Lower leg skin (tissue), 4 donors: ENCODE data around the gene CIB4. TPM values are rescaled to one million over a fixed set of nuclear protein-coding genes. Genes with fewer than 3 reads are reported as not detected.
A peak's percentile ranks its signal among the peaks of the same experiment; 100 is the strongest.

Experiments
- DNase-seq, 2 donors: peaks; one replicate each; pipeline ENCODE4 v3.0.0-alpha.2; 2019; ENCODE audit warnings: low spot score in 2 of 2
- H3K4me3 ChIP-seq: fragments of 200-600 bp; sonication (generic); 2 replicates; pipeline ENCODE4 v1.5.1; 2017; ENCODE audit warnings: mild to moderate bottlenecking, low read depth; ENCODE audit not compliant: poor library complexity, severe bottlenecking
- POLR2A ChIP-seq, 2 donors: fragments of 450-650 bp; IDR thresholded peaks; one replicate each; pipeline ENCODE4 v1.6.1; 2016 to 2017; ENCODE audit warnings: antibody characterized with exemption in 2 of 2, mild to moderate bottlenecking in 1 of 2, moderate library complexity in 1 of 2
- WGBS, 2 donors: methylation state at CpG; one replicate each; pipeline ENCODE4 v1.1.5; 2018; 5-methylcytosine and 5-hydroxymethylcytosine counted together
- intact Hi-C: fragments of 100-400 bp; cut with DNase I; formaldehyde crosslinking; loops from one replicate; pipeline ENCODE4 v1.15.0; 2023; ENCODE audit warnings: low total_unique reads
- total RNA-seq, 4 donors: library from RNA; depleted of rRNA; stranded (reverse); fragments of >200 nt; gene quantifications; one replicate each; pipeline ENCODE4 v1.1.0, GENCODE V29; 2016
- TF ChIP-seq, protein P1 (sequence below), 3 donors: fragments of 450-650 bp; IDR thresholded peaks; one replicate each; pipeline ENCODE4 v1.5.1; 2016; ENCODE audit warnings: antibody characterized with exemption in 3 of 3, mild to moderate bottlenecking in 3 of 3, moderate library complexity in 2 of 3

Gene CIB4
- total RNA-seq, 4 donors from 2014 or later: not detected

DNA sequence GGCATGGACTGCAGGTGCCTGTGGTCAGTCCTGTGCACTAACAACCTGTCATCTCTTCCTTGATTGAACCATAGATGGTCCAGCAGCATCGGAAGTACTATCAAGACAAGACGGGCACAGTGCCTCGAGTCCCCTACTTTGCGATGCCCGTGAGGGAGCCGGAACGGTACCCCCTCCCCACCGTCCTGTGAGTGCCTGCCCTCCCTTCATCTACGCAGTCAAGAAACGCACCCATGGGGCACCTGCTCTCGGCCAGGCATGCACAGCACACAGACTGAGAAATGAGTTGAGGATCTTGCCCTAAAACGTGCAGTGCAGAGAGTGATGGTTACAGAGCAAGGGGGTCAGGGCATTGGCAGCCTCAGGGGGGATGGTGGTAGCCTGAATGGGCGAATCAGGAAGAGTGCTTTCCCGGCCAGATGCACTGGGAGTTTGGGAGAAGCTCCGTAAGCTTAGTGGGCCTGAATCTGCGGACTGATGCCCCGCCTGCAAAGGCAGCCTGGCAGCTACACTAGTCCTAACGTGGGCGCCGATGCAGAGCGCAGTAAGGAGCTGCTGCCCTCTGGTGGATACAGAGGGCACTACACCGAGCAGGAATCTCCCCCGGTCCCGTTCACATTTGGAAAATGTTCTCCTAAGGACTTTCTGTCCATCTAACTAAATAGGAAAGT lies 63.6 kb downstream of the CIB4 start:
- 40 to 50% methylated on average over 18 to 24 of the region's 24 CpGs for WGBS, 2 donors
- DNase-seq: peak; percentile 44 to 93
- TF ChIP-seq, protein P1, sequence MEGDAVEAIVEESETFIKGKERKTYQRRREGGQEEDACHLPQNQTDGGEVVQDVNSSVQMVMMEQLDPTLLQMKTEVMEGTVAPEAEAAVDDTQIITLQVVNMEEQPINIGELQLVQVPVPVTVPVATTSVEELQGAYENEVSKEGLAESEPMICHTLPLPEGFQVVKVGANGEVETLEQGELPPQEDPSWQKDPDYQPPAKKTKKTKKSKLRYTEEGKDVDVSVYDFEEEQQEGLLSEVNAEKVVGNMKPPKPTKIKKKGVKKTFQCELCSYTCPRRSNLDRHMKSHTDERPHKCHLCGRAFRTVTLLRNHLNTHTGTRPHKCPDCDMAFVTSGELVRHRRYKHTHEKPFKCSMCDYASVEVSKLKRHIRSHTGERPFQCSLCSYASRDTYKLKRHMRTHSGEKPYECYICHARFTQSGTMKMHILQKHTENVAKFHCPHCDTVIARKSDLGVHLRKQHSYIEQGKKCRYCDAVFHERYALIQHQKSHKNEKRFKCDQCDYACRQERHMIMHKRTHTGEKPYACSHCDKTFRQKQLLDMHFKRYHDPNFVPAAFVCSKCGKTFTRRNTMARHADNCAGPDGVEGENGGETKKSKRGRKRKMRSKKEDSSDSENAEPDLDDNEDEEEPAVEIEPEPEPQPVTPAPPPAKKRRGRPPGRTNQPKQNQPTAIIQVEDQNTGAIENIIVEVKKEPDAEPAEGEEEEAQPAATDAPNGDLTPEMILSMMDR (IDR thresholded peaks at IDR 0.05): peak in 2 of 3 donors; percentile 34 to 82
- no peak for TF ChIP-seq POLR2A (IDR thresholded peaks at IDR 0.05)
- no peak overlapping the region for H3K4me3 ChIP-seq
- intact Hi-C loops: loop anchor here (10.0 kb wide), 1 partner anchor 623 kb away; no protein-coding TSS in a partner anchor

DNA sequence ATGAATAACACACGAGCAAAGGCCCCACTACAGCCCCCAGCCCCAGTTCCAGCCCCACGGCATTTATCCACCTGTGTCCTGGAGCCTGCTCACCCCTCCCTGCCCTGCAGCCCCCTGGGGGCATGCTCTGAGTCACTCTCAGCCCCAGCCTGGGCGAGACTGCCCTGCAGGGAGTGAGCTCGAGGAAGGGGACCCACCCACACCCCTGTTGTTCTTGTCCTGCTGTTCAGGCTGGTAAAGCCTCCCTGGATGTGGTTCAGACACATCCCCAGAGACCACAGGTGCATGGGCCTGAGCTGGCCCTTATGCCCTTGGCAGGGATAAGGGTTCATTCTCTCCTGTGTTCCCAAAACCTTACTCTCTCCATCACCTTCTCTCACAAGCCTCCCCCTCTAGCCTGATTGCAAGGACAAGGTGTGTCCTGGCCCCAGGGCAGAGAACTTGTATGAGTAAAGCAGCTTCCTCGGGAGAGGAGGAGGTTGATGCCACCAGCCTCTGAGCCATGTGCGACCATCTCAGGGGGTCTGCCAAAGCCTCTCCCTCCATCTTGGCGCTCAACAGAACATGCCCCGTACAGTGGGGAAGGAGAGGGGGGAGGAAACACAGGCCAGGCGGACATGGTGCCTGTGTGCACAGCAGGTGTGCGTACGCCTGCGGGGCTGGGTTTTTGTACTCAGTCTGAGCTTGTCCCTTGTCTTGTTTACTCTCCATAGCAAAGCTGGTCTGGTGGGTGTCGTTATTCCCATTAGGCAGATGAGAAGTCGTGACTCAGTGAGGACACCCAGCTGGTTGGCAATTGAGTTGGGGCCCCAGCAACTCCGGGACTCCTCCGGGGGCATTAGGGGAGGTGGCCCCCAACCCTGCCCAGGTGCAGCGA lies 64.4 kb downstream of the CIB4 start:
- intact Hi-C loops: loop anchor here (10.0 kb wide), 1 partner anchor 622 kb away; no protein-coding TSS in a partner anchor
- WGBS, 2 donors: 44 to 58% methylated on average over 17 of the region's 17 CpGs

DNA sequence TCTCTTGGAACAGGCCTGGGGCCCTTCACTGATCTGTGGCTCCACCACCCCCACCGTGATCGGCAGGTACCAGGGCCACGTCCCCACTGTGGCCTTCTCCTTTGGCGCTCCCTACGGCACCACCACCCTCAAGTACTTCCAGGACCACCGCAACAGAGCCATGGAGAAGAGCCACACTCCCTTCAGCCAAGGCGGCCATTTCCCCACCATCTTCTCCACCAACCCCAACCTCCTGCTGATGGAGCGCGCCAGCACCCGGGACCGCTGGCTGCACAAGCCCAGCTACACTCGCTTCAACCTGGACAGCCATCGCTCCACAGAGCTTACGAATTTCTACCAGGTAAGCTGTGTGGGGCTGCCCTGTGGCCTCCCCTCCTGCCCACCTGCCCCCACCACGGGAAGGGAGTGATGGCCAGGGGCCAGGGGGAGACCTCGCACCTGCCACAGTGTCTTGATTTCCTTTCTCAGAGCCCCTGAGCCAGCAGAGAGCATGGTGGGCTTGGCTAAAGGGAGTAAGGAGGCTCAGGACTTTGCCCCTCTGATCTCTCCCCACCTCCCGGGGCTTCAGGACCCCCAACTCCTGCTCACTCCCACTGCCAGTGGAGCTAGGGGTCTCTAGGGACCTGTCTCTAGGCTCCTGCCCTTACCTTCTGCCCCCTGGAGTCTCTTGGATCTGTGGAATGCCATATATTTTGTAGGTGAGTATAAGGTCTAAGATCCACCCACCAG lies 65.2 kb downstream of the CIB4 start:
- TF ChIP-seq POLR2A (IDR thresholded peaks at IDR 0.05): no peak
- TF ChIP-seq, protein P1 (IDR thresholded peaks at IDR 0.05): no peak
- no peak overlapping the region for H3K4me3 ChIP-seq
- DNase-seq: no peak
- intact Hi-C loops: loop anchor here (10.0 kb wide), 1 partner anchor 621 kb away; no protein-coding TSS in a partner anchor
- WGBS, 2 donors: 89 to 91% methylated on average over 17 of the region's 17 CpGs

More for the DNA sequence above, 64.4 kb downstream of the CIB4 start:
- DNase-seq: no peak
- no peak overlapping the region for H3K4me3 ChIP-seq
- TF ChIP-seq, protein P1 (IDR thresholded peaks at IDR 0.05): no peak
- TF ChIP-seq POLR2A (IDR thresholded peaks at IDR 0.05): no peak

DNA sequence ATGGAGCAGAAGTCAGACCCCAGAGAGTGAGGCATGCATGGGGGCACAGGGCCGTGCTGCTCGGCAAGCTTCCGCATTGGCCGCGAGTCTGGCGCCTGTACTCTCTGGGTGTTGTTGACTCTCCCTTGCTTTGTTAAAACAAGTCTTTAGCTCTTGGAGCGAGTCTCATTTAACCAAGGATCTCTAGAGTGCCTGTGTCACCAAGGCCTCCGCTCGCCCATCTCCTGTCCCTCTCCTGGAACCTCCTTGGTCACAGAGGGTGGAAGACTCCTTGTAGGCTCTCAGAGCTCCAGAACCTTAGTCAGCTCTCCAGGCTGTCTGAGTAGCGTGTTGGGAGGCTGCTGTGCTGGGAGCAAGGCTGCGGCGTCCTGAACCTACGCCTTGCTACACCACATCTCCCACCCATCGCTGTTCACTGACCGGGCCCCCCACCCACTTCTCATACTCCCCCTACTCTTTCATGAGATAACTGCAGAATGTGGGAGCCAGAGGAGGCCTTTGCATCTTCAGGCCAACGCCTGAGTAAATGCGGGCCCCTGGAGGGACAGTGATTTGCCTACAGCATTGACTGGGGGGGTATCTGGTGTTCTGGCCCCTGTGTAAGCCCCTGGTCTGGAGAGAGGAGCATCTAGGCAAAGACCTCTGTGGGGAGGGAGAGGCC lies 66.1 kb downstream of the CIB4 start:
- no peak for TF ChIP-seq POLR2A (IDR thresholded peaks at IDR 0.05)
- TF ChIP-seq, protein P1 (IDR thresholded peaks at IDR 0.05): no peak
- intact Hi-C loops: loop anchor here (10.0 kb wide), 1 partner anchor 620 kb away; no protein-coding TSS in a partner anchor
- WGBS, 2 donors: 66 to 76% methylated on average over 17 of the region's 17 CpGs
- H3K4me3 ChIP-seq: no peak overlapping the region
- DNase-seq: no peak
